Peyer's patch (tissue), 4 donors: ENCODE results near the gene BRIP1.

ENCODE experiments used
- POLR2A ChIP-seq, 2 donors: fragments of 450-650 bp; IDR thresholded peaks; one replicate each; pipeline ENCODE4 v1.5.1; 2017; ENCODE audit warnings: antibody characterized with exemption in 2 of 2, mild to moderate bottlenecking in 2 of 2, moderate library complexity in 2 of 2
- TF ChIP-seq, protein P1 (sequence below), 6 experiments: fragments of 450-650 bp in 4 of 6; fragments of 200-600 bp in 2 of 6; sonication (generic) in 1 of 6; IDR thresholded peaks; one replicate each; pipeline ENCODE4 v1.5.1; 2017 to 2019; ENCODE audit warnings: antibody characterized with exemption in 6 of 6, mild to moderate bottlenecking in 3 of 6, moderate library complexity in 1 of 6

DNA sequence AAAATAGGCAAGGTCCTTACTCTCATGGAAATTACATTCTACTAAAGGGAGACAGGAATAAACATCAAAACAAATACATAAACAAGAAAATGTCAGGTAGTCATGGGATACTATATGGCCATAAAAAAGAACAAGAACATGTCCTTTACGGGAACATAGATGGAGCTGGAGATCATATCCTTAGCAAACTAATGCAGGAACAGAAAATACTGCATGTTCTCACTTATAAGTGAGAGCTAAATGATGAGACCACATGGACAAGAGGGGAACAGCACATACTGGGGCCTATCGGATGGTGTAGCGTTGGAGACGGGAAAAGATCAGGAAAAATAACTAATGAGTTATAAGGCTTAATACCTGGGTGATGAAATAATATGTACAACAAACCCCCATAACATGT, 69.1 kb downstream of the BRIP1 start:
- TF ChIP-seq, protein P1, sequence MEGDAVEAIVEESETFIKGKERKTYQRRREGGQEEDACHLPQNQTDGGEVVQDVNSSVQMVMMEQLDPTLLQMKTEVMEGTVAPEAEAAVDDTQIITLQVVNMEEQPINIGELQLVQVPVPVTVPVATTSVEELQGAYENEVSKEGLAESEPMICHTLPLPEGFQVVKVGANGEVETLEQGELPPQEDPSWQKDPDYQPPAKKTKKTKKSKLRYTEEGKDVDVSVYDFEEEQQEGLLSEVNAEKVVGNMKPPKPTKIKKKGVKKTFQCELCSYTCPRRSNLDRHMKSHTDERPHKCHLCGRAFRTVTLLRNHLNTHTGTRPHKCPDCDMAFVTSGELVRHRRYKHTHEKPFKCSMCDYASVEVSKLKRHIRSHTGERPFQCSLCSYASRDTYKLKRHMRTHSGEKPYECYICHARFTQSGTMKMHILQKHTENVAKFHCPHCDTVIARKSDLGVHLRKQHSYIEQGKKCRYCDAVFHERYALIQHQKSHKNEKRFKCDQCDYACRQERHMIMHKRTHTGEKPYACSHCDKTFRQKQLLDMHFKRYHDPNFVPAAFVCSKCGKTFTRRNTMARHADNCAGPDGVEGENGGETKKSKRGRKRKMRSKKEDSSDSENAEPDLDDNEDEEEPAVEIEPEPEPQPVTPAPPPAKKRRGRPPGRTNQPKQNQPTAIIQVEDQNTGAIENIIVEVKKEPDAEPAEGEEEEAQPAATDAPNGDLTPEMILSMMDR (IDR thresholded peaks at IDR 0.05), result no peak
- TF ChIP-seq POLR2A (IDR thresholded peaks at IDR 0.05), result no peak
